BJ (cell line): Measurements from ENCODE around the gene MAP4K1. TPM values are rescaled to one million over a fixed set of nuclear protein-coding genes. Genes with fewer than 3 reads are reported as not detected.

Experiments used
- CTCF ChIA-PET: fragments of 350-600 bp; formaldehyde crosslinking; extraction: SDS; loops from one replicate; lab custom pipeline; 2021; ENCODE audit warnings: antibody characterized with exemption, inconsistent platforms; lab: Yijun Ruan, JAX
- POLR2A ChIA-PET: fragments of 300-600 bp; sonication (Branson Sonifier 250); formaldehyde crosslinking; extraction: SDS; loops from one replicate; lab custom pipeline; 2021; ENCODE audit warnings: antibody characterized with exemption; lab: Charles Lee
- DNase-seq: peaks from one replicate; pipeline ENCODE4 v3.0.0-alpha.2; 2011; ENCODE audit warnings: low read depth
- H3K27me3 ChIP-seq: 2 replicates; pipeline ENCODE4 v1.6.0; 2011; ENCODE audit warnings: low read length; ENCODE audit not compliant: control insufficient read depth, insufficient read depth
- H3K36me3 ChIP-seq: 2 replicates; pipeline ENCODE4 v1.5.1; 2011; ENCODE audit warnings: low read length; ENCODE audit not compliant: control insufficient read depth, insufficient read depth
- H3K4me3 ChIP-seq: 2 replicates; pipeline ENCODE4 v1.5.1; 2011; ENCODE audit warnings: low read depth, mild to moderate bottlenecking, control low read depth, low read length
- CTCF ChIP-seq: IDR thresholded peaks from 2 replicates; pipeline ENCODE4 v1.5.1; 2011; ENCODE audit warnings: low read depth, mild to moderate bottlenecking, control low read depth, inconsistent platforms, low read length, moderate library complexity; ENCODE audit not compliant: insufficient read depth
- polyA plus RNA-seq: library from polyadenylated mRNA; depleted of rRNA; stranded (reverse); fragments of >200 nt; gene quantifications from 2 replicates; pipeline ENCODE4 v1.2.3, GENCODE V29; 2011

MAP4K1 gene
- polyA plus RNA-seq, 1 experiment, result 0.25 TPM

- Histone ChIP-seq H3K4me3 (no peak overlapping the region), H3K36me3 (no peaks in the 10 kb centered on the region), H3K27me3 (no peaks in the 10 kb centered on the region)
- TF ChIP-seq CTCF, result no peak
- POLR2A ChIA-PET, result no interaction called here
- DNase-seq, result no peak
- CTCF ChIA-PET, result no interaction called here
Observed at GRCh38 chr19:38599722-38600121, 18.0 kb downstream of the MAP4K1 start.

GRCh38 chr19:38597075-38597474, 20.7 kb downstream of the MAP4K1 start:
- no peak for TF ChIP-seq CTCF
- DNase-seq, result no peak
- ChIA-PET POLR2A (no interaction called here), CTCF (no interaction called here)
- Histone ChIP-seq H3K27me3 (no peaks in the 10 kb centered on the region), H3K4me3 (no peak overlapping the region), H3K36me3 (no peaks in the 10 kb centered on the region)

- DNase-seq, result no peak
- ChIA-PET POLR2A (no interaction called here), CTCF (interaction anchor here (1.7 to 1.9 kb wide), 2 partner anchors 81 to 334 kb away, joined by 3 to 5 read pairs; partner anchors contain the start of genes MRPS12 and SARS2)
- no peak for TF ChIP-seq CTCF
- no peaks in the 10 kb centered on the region for H3K27me3 ChIP-seq
- H3K4me3 ChIP-seq, result no peak overlapping the region
- H3K36me3 ChIP-seq, result no peaks in the 10 kb centered on the region
Observed at GRCh38 chr19:38596057-38596981, 21.4 kb downstream of the MAP4K1 start.

GRCh38 chr19:38592940-38593339, 24.8 kb downstream of the MAP4K1 start:
- H3K36me3 ChIP-seq, result no peaks in the 10 kb centered on the region
- TF ChIP-seq CTCF, result no peak
- DNase-seq, result no peak
- no peak overlapping the region for H3K4me3 ChIP-seq
- CTCF ChIA-PET, result interaction anchor here (0.6 kb wide), 2 partner anchors 18 to 941 kb away, joined by 3 read pairs; no protein-coding TSS in a partner anchor
- no peaks in the 10 kb centered on the region for H3K27me3 ChIP-seq
- POLR2A ChIA-PET, result no interaction called here

- no peak overlapping the region for H3K4me3 ChIP-seq
- H3K36me3 ChIP-seq, result no peaks in the 10 kb centered on the region
- no peak for TF ChIP-seq CTCF
- no peak for DNase-seq
- POLR2A ChIA-PET, result no interaction called here
- CTCF ChIA-PET, result no interaction called here
- no peaks in the 10 kb centered on the region for H3K27me3 ChIP-seq
Observed at GRCh38 chr19:38588041-38588440, 29.7 kb downstream of the MAP4K1 start.
